Measurements from ENCODE around the gene TUBB.

Gene TUBB

DNA sequence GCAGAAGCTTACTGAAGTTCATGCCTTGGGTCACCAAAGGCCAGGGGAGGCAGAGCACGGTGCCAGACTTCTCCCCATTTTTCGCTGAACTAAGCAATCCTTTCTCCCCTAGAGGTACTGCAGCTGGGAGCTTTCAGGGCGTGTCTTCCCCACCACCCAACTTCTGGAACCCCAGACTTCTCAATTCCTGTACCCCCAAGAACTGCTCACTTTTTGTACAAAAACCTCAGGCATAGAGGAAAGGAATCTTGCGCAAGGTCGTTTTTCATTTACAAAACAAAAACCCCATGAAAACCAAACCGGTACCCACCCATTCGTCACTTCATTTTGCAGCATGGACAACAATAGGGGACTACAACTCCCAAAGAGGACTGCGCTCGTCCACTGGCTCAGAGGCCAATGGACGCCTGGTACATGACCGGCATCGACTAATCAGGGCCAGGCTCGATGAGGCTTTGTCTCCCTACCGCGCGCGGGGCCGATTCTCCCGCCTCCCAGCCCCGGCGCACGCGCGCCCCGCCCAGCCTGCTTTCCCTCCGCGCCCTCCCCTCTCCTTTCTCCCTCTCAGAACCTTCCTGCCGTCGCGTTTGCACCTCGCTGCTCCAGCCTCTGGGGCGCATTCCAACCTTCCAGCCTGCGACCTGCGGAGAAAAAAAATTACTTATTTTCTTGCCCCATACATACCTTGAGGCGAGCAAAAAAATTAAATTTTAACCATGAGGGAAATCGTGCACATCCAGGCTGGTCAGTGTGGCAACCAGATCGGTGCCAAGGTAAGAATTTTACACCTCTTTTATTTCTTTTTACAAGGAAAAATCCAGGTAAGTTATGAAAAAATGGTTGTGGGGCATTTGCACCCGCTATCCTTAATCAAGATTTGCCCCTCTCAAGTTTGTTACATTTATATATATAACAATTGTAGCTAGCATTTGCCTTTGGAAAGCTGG lies at the start of gene TUBB:
Gene TUBB (plus strand): TSS at position 562 of the 947 bp plus-strand sequence. CDS start 155 bp downstream, at position 717.
- DNase-seq, result peak; percentile 97

- DNase-seq, result no peak
Observed at GRCh38 chr6:30670760-30671527, 49.2 kb upstream of the TUBB start.

DNA sequence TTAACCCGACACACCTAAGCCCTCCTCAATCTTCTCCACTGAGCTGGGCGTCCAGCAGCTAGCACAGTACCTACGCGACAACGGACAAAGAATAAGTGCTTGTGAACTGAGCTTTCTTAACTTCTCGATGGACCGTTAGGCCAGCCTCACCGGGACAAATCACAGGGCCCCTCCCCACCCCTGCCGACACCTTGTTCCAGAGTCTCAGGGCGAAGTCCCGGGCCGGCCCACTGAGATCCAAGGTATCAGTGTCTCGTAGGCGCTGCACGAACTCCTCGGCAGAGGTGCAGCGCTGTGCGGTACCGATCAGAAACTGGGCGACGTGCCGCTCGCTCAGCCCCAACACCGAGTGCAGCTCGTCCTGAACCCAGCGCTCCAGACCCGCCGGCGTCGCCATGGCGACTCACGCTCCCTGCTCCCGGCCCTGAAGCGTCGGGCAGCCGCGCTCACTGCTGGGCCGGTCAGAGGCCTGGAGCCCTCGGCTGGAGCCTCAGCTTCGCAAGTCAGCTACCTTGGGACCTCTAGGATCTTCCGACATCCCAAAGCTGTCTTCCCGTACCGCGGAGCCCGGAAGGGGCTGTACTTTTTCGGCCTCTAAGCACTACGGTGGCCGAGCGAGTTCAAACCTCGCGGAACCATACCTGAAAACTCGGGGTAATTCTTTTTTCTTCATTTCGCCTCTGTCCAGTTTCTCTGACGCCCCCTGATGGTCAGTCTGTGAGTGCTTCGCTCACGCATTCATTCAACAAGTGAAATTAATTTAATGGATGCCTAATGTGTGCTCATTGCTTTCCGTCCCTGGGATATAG lies 47.5 kb upstream of the TUBB start, which contains the start of gene DHX16:
Gene DHX16 (minus strand): TSS at position 562 of the 809 bp plus-strand sequence. CDS start 165 bp downstream, at position 397.
- peak; percentile 94 for DNase-seq

GRCh38 chr6:30676660-30677285 lies 43.4 kb upstream of the TUBB start:
- no peak for DNase-seq

GRCh38 chr6:30678964-30679726 lies 41.0 kb upstream of the TUBB start:
- peak; percentile 95 for DNase-seq

GRCh38 chr6:30679765-30680535 lies 40.2 kb upstream of the TUBB start:
- DNase-seq, result peak; percentile 32

DNA sequence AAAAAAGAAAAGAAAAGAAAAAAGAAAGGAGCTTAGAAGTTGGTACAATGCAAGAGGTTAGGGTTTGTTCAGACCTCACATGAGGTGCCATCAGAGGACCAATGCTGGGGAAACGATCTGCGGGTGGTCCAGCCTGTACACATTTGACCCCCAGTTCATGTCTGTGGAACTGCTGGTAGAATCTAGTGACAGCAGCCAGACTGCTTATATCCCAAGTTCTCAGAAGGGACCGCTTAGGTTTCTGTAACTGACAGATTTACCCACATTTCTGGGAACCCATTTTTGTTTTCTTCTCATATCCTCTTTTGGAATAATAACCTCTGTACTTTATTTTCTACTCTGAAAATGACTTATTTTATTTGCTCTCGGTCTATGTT lies 38.4 kb upstream of the TUBB start:
- DNase-seq, result no peak

DNA sequence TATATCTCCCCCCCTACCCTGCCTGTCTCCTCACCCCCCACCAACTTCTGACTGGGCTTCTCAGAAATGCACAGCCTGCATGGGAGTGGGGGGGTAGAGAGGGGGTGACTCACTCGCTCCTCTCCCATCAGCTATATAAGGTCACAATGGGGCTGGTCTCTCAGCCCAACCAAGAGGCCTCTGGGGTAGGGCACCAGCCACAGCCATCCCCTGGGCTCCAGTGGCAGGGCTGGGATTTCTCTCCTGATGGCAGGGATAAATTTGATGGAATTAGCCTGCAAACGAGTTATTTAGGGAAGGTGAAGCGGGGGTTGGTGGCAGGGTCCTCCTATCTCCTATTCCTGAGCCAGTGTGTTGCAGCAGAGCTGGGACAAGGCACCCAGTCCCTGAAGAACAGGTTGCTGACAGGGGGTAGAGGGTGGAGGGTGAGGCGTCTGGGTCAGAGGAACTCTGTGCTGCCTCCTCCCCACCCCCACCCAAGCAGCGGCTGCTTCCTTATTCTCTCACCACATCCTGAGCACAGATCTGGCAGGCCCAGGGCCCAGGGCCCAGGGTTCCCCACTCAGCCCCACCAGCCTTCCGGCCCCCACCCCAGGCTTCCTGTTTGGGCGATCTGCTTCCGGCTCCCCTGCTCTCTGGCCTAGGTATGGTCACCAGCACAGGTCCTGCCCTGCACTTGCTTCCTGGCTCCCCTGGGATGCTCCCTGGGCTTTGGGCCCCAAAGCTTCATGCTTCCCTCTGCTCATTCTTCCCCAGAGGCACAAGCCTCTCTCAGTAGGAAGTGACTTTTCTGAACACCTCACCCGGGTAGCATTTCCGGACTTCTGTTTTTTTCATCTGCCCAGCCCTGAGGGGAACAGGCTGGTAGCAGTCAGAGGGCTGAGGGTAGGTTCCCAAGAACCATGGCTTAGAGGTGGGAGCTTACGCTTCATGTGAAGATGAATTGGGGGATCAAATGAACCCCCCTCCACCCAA lies 37.7 kb upstream of the TUBB start:
- peak; percentile 88 for DNase-seq

GRCh38 chr6:30683183-30683979 lies 36.8 kb upstream of the TUBB start:
- peak; percentile 38 for DNase-seq

DNA sequence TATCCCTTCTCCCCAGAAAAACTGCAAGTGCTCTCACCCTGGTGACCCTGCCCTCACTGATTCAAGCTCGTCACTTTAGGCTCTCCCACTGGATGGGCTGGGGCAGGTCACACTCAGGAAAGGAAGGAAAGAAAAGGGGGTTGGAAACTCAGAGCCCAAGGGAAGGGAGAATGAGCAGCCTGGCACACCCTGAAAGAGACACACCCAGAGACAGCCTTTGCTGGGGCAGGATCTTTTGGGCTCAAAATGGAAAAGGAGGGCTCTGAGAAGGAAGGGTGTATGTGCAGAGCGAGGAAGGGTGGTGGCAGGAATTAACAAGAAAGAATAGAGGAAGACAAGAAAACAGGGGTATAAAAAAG lies 36.2 kb upstream of the TUBB start:
- DNase-seq, result no peak

DNA sequence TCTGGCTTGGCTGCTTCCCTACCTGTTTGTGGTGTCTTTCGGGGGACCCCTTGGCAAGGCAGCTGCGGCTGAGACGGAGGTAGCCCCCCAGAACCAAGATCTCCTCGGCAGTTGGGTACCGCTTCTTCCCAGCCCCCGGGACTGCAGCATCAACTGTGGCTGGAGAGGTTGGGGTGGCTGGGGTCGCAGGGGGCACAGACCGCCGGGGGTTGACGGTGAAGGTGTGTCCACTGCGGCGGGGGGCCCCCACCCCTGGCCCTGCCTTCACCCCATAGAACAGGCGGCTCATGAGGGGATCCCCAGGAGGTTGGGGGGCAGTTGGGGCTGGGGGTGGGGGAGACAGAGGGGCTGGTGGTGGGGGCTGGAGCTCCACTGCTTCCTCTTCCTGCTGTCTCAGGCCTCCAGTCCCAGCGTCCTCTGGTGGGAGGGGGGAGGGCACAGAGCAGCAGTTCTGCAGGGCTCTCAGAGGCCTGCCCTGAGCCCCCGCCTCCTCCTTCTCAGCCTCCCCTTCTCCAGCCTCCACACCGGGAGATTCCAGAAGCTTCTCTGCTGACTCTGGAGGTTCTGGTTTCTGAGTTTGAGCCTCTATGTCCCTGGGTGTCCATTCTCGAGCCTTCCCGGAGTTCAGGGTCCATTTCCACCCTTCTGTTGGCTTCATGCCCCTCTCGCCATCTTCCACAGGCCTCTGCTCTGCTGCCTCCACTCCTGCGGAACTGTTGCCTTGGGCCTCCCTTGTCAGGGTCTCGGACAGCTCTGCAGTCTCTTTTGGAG lies 35.6 kb upstream of the TUBB start:
- peak; percentile 74 for DNase-seq

DNA sequence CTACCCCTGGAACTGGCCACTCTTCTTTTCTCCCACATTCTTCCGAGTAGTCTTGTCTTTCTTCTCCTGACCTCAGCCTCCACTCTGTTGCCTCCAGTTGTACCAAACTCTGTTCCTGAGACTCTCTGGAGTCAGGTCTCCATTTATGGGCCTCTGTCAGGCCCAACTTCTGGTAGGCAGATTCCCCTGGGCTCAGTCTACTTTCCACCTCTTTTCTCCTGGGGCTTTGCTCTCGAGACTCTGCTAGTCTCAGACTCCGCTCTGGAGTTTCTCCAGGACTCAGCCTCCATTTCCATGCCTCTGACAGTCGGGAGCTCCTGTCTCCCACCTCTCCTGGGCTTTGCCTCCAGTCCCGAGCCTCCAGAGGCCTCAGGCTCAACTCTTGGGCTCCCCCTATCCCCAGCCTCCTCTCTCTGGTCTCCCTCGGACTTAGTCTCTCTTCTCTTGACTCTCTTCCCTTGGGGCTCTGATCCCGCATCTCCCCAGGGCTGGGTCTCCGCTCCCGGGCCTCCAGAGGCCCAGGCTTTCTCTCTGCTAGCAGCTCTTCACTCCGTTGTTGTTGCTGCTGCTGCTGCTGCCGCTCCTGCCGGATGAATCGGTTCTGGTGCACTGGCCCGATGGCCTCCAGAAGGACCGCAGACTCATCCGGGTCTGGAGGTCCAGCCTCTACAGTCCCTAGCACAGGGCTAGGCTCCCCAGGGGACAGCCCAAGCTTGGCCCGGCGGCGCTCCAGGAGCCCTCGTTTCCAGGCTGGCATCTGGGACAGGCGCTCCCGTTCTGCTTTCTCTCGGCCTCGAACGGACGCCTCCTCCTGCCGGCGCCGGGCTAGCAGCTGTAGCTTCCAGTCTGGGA lies 34.8 kb upstream of the TUBB start:
- peak; percentile 52 for DNase-seq

DNA sequence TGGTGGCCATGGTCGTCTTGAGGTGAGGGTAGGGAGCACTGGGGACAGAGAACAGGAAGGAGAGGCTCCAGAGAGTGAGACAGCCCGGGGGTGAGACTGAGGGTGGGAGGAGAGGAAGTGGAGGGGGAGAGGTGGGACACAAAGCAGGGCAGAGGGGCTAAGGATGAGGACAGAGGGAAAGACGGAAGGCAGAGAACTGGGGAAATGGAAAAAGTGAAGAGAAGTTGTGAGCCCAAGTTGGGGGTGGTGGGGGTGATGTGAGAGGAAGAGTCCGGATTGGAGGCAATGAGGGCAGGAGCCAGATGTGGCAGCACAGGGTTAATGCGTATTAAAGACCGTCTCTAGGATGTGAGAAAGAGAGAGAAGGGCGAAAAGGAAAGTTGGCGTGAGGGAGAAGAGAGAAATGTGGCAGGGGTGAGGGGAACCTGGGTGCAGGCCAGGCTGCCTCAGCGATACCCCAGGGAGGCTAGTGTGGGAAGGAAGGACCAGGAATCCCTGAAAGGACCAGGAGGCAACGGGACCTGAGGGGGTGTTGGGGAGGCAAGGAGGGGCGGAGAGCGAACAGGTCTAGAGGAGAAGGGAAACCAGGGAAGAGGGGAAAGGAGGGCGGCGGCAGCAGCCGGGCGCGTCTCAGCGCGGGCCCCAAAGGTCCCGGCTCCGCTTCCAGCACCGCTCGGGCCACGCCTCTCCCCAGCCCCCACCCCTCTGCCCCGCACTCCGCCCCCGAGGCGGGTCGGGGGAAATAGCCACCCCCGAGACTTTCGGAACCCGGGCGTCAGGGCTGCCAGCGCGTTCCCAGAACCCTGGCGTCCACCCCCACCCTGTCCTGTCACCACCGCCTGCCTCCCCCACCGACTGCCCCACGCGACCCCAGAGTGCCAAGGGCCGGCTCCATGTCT lies 33.9 kb upstream of the TUBB start, which contains the start of gene PPP1R18:
Gene PPP1R18 (minus strand): TSS at position 637 of the 899 bp plus-strand sequence. CDS start 627 bp downstream, at position 10.
- peak; percentile 91 for DNase-seq

DNA sequence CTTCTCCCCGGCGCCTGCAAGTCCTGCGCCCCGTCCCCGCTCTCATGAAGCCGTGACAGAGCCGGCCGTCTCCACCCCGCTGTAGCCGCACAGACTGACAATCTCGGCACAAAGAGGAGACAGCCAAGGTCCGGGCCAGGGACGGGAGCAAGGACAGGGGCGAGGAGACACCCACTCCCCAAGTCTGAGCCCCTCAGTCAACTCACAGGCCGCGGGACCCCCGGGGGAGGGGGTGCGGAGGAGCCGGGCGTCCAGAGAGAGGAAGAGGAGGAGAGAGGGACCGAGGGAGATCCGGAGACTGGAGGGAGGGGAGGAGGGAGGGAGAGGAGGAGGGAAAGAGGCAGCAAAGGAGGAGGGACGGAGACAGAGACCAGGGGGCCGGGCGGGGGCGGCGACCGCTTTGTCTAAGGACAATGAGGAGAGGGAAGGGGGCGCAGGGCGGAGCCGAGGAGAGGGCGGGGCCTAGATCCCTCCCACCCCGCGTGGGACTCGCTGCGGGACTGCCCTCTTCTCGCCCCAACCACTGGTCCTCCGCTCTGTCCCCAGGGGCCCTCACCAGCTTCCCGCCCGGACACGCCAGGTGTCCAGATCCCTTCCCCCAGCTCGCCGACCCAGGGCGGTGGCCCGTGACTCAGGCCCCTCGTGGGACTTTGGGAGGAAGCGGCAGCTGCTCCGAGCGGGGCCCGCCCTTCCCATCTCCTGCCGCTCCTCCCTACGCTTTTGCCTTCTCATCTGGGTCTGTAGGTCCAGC lies 33.1 kb upstream of the TUBB start:
- DNase-seq, result peak; percentile 94
